Measurements from ENCODE around the gene FERMT3. TPM values are rescaled to one million over a fixed set of nuclear protein-coding genes. Genes with fewer than 3 reads are reported as not detected.

The FERMT3 gene
- total RNA-seq, 1 donor from 2014 or later: 0.53 TPM

GRCh38 chr11:64255135-64256128 lies 48.9 kb downstream of the FERMT3 start:
- Histone ChIP-seq H3K4me3 (ENCODE audit: low read depth, low read length) (no peak overlapping the region), H3K27me3 (ENCODE audit: control insufficient read depth, insufficient read depth, low read length) (no peaks in the 10 kb centered on the region), H3K36me3 (ENCODE audit: control insufficient read depth, insufficient read depth, low read length) (peaks cover 44% of the 10 kb centered on the region)
- peak; percentile 36 for FAIRE-seq
- no peak for DNase-seq (ENCODE audit: low read depth)
- TF ChIP-seq, protein P1, sequence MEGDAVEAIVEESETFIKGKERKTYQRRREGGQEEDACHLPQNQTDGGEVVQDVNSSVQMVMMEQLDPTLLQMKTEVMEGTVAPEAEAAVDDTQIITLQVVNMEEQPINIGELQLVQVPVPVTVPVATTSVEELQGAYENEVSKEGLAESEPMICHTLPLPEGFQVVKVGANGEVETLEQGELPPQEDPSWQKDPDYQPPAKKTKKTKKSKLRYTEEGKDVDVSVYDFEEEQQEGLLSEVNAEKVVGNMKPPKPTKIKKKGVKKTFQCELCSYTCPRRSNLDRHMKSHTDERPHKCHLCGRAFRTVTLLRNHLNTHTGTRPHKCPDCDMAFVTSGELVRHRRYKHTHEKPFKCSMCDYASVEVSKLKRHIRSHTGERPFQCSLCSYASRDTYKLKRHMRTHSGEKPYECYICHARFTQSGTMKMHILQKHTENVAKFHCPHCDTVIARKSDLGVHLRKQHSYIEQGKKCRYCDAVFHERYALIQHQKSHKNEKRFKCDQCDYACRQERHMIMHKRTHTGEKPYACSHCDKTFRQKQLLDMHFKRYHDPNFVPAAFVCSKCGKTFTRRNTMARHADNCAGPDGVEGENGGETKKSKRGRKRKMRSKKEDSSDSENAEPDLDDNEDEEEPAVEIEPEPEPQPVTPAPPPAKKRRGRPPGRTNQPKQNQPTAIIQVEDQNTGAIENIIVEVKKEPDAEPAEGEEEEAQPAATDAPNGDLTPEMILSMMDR (IDR thresholded peaks at IDR 0.05; ENCODE audit: insufficient read depth, low read length, severe bottlenecking): no peak

- TF ChIP-seq, protein P1 (IDR thresholded peaks at IDR 0.05; ENCODE audit: insufficient read depth, low read length, severe bottlenecking): no peak
- Histone ChIP-seq H3K4me3 (ENCODE audit: low read depth, low read length) (no peak overlapping the region), H3K36me3 (ENCODE audit: control insufficient read depth, insufficient read depth, low read length) (peaks cover 47% of the 10 kb centered on the region), H3K27me3 (ENCODE audit: control insufficient read depth, insufficient read depth, low read length) (no peaks in the 10 kb centered on the region)
- FAIRE-seq (no peak), DNase-seq (ENCODE audit: low read depth) (no peak)
These were observed 49.8 kb downstream of the FERMT3 start for GRCh38 chr11:64256300-64256699.

DNA sequence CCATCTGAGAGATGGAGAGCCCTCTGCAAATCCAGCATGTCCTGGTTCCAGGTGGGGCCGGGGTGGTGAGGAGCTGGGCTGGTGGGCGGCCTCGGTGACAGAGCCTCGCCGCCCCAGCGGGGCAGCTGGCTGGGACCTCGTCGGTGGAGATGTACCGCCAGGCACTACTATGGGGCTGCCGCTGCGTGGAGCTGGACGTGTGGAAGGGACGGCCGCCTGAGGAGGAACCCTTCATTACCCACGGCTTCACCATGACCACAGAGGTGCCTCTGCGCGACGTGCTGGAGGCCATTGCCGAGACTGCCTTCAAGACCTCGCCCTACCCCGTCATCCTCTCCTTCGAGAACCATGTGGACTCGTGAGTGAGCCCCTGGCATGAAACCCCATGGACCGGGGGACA lies 51.8 kb downstream of the FERMT3 start:
- FAIRE-seq: no peak
- H3K36me3 ChIP-seq (ENCODE audit: control insufficient read depth, insufficient read depth, low read length): peaks cover 62% of the 10 kb centered on the region

GRCh38 chr11:64258946-64259532 lies 52.5 kb downstream of the FERMT3 start:
- Histone ChIP-seq H3K27me3 (ENCODE audit: control insufficient read depth, insufficient read depth, low read length) (no peaks in the 10 kb centered on the region), H3K4me3 (ENCODE audit: low read depth, low read length) (no peak overlapping the region), H3K36me3 (ENCODE audit: control insufficient read depth, insufficient read depth, low read length) (peaks cover 69% of the 10 kb centered on the region)
- TF ChIP-seq, protein P1 (IDR thresholded peaks at IDR 0.05; ENCODE audit: insufficient read depth, low read length, severe bottlenecking): no peak
- FAIRE-seq: no peak
- DNase-seq (ENCODE audit: low read depth): no peak

More for the DNA sequence above, 51.8 kb downstream of the FERMT3 start:
- no peak for DNase-seq (ENCODE audit: low read depth)
- H3K4me3 ChIP-seq (ENCODE audit: low read depth, low read length): no peak overlapping the region
- TF ChIP-seq, protein P1 (IDR thresholded peaks at IDR 0.05; ENCODE audit: insufficient read depth, low read length, severe bottlenecking): no peak
- H3K27me3 ChIP-seq (ENCODE audit: control insufficient read depth, insufficient read depth, low read length): no peaks in the 10 kb centered on the region

GRCh38 chr11:64259533-64260067 lies 53.1 kb downstream of the FERMT3 start:
- Histone ChIP-seq H3K27me3 (ENCODE audit: control insufficient read depth, insufficient read depth, low read length) (no peaks in the 10 kb centered on the region), H3K36me3 (ENCODE audit: control insufficient read depth, insufficient read depth, low read length) (peaks cover 68% of the 10 kb centered on the region), H3K4me3 (ENCODE audit: low read depth, low read length) (no peak overlapping the region)
- DNase-seq (ENCODE audit: low read depth) (no peak), FAIRE-seq (no peak)
- TF ChIP-seq, protein P1 (IDR thresholded peaks at IDR 0.05; ENCODE audit: insufficient read depth, low read length, severe bottlenecking): no peak
